Aorta (tissue), 5 donors: ENCODE measurements around the gene TMEM147. TPM values are rescaled to one million over a fixed set of nuclear protein-coding genes. Genes with fewer than 3 reads are reported as not detected.

Experiments
- ATAC-seq: fragments of 200-7000 bp; cut with Tn5 transposase; one replicate; pipeline ENCODE4 v1.9.1; 2022; ENCODE audit warnings: moderate library complexity; ENCODE audit not compliant: low FRiP score
- DNase-seq, 2 donors: peaks; one replicate each; pipeline ENCODE4 v3.0.0-alpha.2; 2020
- H3K27ac ChIP-seq, 2 donors: one replicate each; pipeline ENCODE4 v1.5.1; 2013; ENCODE audit warnings: low read length in 2 of 2, mild to moderate bottlenecking in 2 of 2, moderate library complexity in 2 of 2, control low read depth in 1 of 2, inconsistent platforms in 1 of 2, low read depth in 1 of 2
- H3K27me3 ChIP-seq, 2 donors: one replicate each; pipeline ENCODE4 v1.6.1; 2013; ENCODE audit warnings: control low read depth in 1 of 2, low read length in 1 of 2, mild to moderate bottlenecking in 1 of 2, moderate library complexity in 1 of 2; ENCODE audit not compliant: insufficient read depth in 2 of 2, control insufficient read depth in 1 of 2
- H3K36me3 ChIP-seq, 2 donors: one replicate each; pipeline ENCODE4 v1.6.1; 2013; ENCODE audit warnings: control low read depth in 1 of 2, low read length in 1 of 2, mild to moderate bottlenecking in 1 of 2; ENCODE audit not compliant: insufficient read depth in 2 of 2, control insufficient read depth in 1 of 2
- H3K4me1 ChIP-seq, 2 donors: one replicate each; pipeline ENCODE4 v1.6.1; 2013; ENCODE audit warnings: low read length in 2 of 2, control low read depth in 1 of 2, mild to moderate bottlenecking in 1 of 2, moderate library complexity in 1 of 2; ENCODE audit not compliant: insufficient read depth in 2 of 2, control insufficient read depth in 1 of 2
- H3K4me3 ChIP-seq, 2 donors: one replicate each; pipeline ENCODE4 v1.5.1; 2013; ENCODE audit warnings: low read length in 2 of 2, control low read depth in 1 of 2, mild to moderate bottlenecking in 1 of 2
- H3K9me3 ChIP-seq: one replicate; pipeline ENCODE4 v1.6.1; 2013; ENCODE audit warnings: mild to moderate bottlenecking, low read length; ENCODE audit not compliant: control insufficient read depth
- WGBS, 2 donors: extraction: QIAGEN DNeasy Blood & Tissue Kit; methylation state at CpG; one replicate each; pipeline ENCODE4 v1.1.7; 2013; 5-methylcytosine and 5-hydroxymethylcytosine counted together
- intact Hi-C, 2 donors: fragments of 100-400 bp; cut with DNase I; formaldehyde crosslinking; loops; one replicate each; pipeline versions ENCODE4 v1.14.2 to v1.15.0; 2022
- polyA plus RNA-seq, 2 donors: library from polyadenylated mRNA; stranded (reverse); fragments of 200-250 nt; gene quantifications; one replicate each; pipeline ENCODE4 v1.2.3, GENCODE V29; 2013
- total RNA-seq, 2 donors: library from RNA; stranded (reverse); fragmentation: NEBNext Ultra II Directional; extraction: Animal tissue kit (Norgen Biotek cat#: 25700); gene quantifications; one replicate each; pipeline ENCODE4 v1.2.1, GENCODE V29; 2021
- donor health status: healthy with polysubstance abuse.
- donor health status: Bipolar disorder and iron deficiency.
- donor health status: DM: no; HTN: no; CAD: no.
- donor health status: DM: no; HTN: no; CAD: no.
- donor health status: DM: yes; HTN: yes; CAD: no.

TMEM147 gene
- total and polyA plus RNA-seq, 4 donors: 48.0 to 123 (median 69.1) TPM

DNA sequence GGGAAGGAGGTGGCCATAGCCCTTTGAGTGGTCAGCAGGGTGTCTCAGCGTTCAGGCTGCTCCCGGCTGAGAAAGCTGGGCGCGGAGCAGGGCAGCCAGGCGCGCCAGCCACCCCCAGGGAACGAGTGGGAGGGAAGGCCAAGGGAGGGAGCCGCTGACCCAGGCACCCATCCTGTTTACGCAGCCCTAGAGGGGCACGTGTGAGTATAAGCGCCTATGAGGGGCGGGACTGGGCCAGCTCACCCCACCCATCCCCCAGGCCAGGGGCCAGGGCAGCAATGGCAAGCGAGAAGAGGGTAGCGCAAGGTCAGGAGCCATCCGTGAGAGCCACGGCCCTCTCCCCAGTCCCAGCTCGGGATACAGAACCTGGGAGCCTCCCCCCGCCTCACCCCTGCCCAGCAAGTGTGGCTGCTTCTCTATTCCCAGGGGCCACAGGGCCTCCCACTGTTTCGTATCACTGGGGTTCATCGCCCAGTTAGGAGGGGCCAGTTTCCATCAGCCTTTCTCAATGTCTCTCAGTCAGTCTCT is 31.1 kb upstream of the TMEM147 start:
- Histone ChIP-seq H3K36me3 (no peaks in the 10 kb centered on the region), H3K27ac (no peak overlapping the region), H3K9me3 (no peaks in the 10 kb centered on the region), H3K4me3 (no peak overlapping the region), H3K27me3 (no peaks in the 10 kb centered on the region), H3K4me1 (no peaks in the 10 kb centered on the region)
- DNase-seq (no peak), ATAC-seq (no peak)
- WGBS, 2 donors: 12 to 16% methylated on average over 19 to 20 of the region's 20 CpGs
- intact Hi-C loops: no loop called here

GRCh38 chr19:35516310-35516709 is 29.1 kb upstream of the TMEM147 start:
- Histone ChIP-seq H3K27me3 (no peaks in the 10 kb centered on the region), H3K9me3 (no peaks in the 10 kb centered on the region), H3K27ac (no peak overlapping the region), H3K36me3 (no peaks in the 10 kb centered on the region), H3K4me1 (no peaks in the 10 kb centered on the region), H3K4me3 (no peak overlapping the region)
- no peak for ATAC-seq
- no peak for DNase-seq
- WGBS, 2 donors: 87 to 88% methylated on average over 3 of the region's 3 CpGs
- intact Hi-C loops: no loop called here

- no peak for ATAC-seq
- Histone ChIP-seq H3K27ac (no peak overlapping the region), H3K4me1 (no peaks in the 10 kb centered on the region), H3K9me3 (no peaks in the 10 kb centered on the region), H3K27me3 (no peaks in the 10 kb centered on the region), H3K4me3 (no peak overlapping the region), H3K36me3 (no peaks in the 10 kb centered on the region)
- WGBS, 2 donors: 93 to 94% methylated on average over 2 of the region's 2 CpGs
- intact Hi-C loops: no loop called here
- no peak for DNase-seq
Measured at GRCh38 chr19:35517342-35517741, 28.1 kb upstream of the TMEM147 start.

DNA sequence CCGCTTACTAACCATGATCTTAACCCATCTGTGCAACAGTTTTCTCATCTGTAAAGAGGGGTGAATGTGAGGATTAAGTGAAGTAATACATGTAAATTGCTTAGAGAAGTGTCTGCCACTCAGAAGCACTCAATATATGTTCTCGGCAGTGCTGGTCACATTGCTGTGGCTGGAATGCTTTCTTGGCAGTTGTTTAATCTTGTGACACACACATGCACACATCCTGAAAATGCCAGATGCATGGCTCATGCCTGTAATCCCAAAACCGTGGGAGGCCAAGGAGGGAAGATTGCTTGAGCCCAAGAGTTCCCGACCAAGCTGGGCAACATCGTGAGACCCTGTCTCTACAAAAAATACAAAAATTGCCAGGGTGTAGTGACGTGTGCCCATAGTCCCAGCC is 27.1 kb upstream of the TMEM147 start:
- Histone ChIP-seq H3K9me3 (no peaks in the 10 kb centered on the region), H3K4me1 (no peaks in the 10 kb centered on the region), H3K36me3 (no peaks in the 10 kb centered on the region), H3K4me3 (no peak overlapping the region), H3K27me3 (no peaks in the 10 kb centered on the region), H3K27ac (no peak overlapping the region)
- ATAC-seq: no peak
- DNase-seq: no peak
- intact Hi-C loops: no loop called here
- 17 to 22% methylated on average over 6 of the region's 6 CpGs for WGBS, 2 donors

DNA sequence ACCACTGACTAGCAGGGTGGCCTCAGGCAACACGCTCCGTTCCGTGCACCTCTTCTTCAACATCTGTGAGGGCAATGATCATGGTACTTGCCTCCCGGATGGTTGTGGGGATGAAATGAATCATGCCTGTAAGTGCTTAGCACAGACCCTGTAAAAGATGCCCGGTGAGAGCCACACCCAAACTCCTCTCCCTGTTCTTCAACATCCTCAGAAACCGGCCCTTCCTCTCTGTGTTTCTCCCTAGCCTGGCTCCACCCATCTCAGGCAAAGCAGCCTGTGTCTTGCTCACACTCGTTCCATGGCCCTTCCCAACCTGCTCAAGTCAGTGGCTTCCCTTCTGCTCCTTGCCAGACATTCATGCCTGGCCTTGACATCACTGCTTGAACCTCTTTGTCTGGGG is 26.1 kb upstream of the TMEM147 start:
- intact Hi-C loops: no loop called here
- DNase-seq: no peak
- Histone ChIP-seq H3K4me3 (no peak overlapping the region), H3K9me3 (no peaks in the 10 kb centered on the region), H3K36me3 (no peaks in the 10 kb centered on the region), H3K27me3 (no peaks in the 10 kb centered on the region), H3K27ac (no peak overlapping the region), H3K4me1 (no peaks in the 10 kb centered on the region)
- 63 to 64% methylated on average over 7 of the region's 7 CpGs for WGBS, 2 donors
- no peak for ATAC-seq

GRCh38 chr19:35521124-35521743 is 24.2 kb upstream of the TMEM147 start:
- no peaks in the 10 kb centered on the region for H3K9me3 ChIP-seq
- WGBS, 2 donors: 52 to 57% methylated on average over 16 of the region's 16 CpGs
- H3K27ac ChIP-seq: no peak overlapping the region
- H3K36me3 ChIP-seq: no peaks in the 10 kb centered on the region
- intact Hi-C loops: no loop called here
- H3K4me3 ChIP-seq: no peak overlapping the region
- no peaks in the 10 kb centered on the region for H3K27me3 ChIP-seq
- ATAC-seq: no peak
- no peaks in the 10 kb centered on the region for H3K4me1 ChIP-seq
- DNase-seq: no peak

DNA sequence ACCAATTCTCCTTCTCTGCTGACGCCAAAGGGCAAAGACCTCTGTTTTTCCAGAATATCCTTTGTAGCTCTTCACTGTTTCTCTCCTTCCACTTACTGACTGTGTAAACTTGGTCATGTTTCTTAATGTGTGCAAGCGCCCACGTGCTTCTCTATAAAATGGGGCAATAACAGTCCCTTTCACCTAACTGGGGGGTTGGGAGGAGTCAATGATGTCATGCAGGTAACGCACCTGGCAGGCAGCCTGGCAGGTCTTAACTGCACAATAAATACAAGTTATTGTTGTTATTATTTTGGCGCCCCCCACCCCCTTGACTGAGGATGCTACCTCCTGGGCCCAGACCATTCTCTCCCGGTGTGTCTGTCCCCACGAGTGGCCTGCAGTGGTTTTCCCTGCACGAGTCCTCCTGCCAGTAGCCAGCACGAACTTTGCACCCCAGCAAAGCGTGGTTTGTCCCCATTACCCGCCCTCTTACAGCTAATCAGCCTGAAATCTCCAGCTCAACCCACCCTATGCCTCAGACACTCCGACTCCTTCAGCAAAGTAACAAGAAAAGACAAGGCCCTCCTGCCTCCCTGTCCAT is 22.6 kb upstream of the TMEM147 start:
- H3K36me3 ChIP-seq: no peaks in the 10 kb centered on the region
- H3K9me3 ChIP-seq: no peaks in the 10 kb centered on the region
- H3K27me3 ChIP-seq: no peaks in the 10 kb centered on the region
- DNase-seq: no peak
- intact Hi-C loops: no loop called here
- no peaks in the 10 kb centered on the region for H3K4me1 ChIP-seq
- WGBS, 2 donors: 80 to 82% methylated on average over 12 of the region's 12 CpGs
- ATAC-seq: no peak
- no peak overlapping the region for H3K4me3 ChIP-seq
- H3K27ac ChIP-seq: no peak overlapping the region

DNA sequence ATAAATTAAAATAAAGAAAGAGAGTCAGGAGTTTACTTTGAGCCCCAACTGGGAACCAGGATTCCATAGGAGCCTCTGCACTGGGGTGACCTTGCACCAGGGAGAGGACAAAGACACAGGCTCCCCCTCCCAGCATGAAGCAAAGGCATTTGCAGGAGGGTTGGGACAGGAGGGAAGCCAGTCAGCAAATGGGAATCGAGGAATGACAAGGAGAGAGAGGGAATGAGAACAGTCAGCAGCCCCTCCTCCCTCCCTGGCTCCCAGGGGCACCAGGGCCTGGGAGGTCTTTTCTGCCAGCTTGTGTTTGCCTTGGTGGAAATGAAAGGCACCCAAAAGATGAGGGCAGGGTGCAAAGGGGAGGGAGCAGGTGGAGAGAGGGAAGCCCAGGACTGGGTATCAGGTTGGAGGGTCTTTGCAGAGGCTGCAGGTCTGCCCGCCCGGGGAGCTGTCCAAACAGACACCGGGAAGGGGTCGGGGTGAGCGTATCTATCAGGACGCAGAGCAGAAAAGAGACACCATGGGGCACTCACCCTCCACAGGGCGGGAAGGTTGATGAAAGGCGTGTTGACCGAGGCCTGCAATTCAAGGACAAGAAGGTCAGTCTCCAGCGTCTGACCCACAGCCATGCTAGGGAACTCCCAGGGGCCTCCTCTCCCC is 21.1 kb upstream of the TMEM147 start:
- Histone ChIP-seq H3K27me3 (no peaks in the 10 kb centered on the region), H3K4me3 (no peak overlapping the region), H3K36me3 (no peaks in the 10 kb centered on the region), H3K4me1 (no peaks in the 10 kb centered on the region), H3K9me3 (no peaks in the 10 kb centered on the region), H3K27ac (no peak overlapping the region)
- intact Hi-C loops: no loop called here
- WGBS, 2 donors: 13% methylated on average over 11 of the region's 11 CpGs
- ATAC-seq (no peak), DNase-seq (no peak)

- DNase-seq (no peak), ATAC-seq (no peak)
- intact Hi-C loops: no loop called here
- no peak overlapping the region for H3K27ac ChIP-seq
- H3K9me3 ChIP-seq: no peaks in the 10 kb centered on the region
- no peaks in the 10 kb centered on the region for H3K27me3 ChIP-seq
- no peak overlapping the region for H3K4me3 ChIP-seq
- H3K4me1 ChIP-seq: no peaks in the 10 kb centered on the region
- H3K36me3 ChIP-seq: no peaks in the 10 kb centered on the region
- 77 to 80% methylated on average over 4 of the region's 4 CpGs for WGBS, 2 donors
Measured at GRCh38 chr19:35525873-35526272, 19.6 kb upstream of the TMEM147 start.
